Measurements from ENCODE around the gene ARFRP1. TPM values are rescaled to one million over a fixed set of nuclear protein-coding genes. Genes with fewer than 3 reads are reported as not detected.
"Not testable (repeated sequence)": the region's sequence is repeated elsewhere in the genome, so short reads cannot be mapped to it uniquely, and the experiment has no call there.

ARFRP1 gene
- total RNA-seq, 2 experiments from 2014 or later = 62.6 to 62.7 TPM

- Mint-ChIP-seq H3K27ac (no peak overlapping the region), H3K4me3 (no peak overlapping the region), H3K27me3 (no peaks in the 10 kb centered on the region), H3K9me3 (ENCODE audit: low read depth) (no peaks in the 10 kb centered on the region), H3K36me3 (peaks cover 5% of the 10 kb centered on the region), H3K4me1 (no peaks in the 10 kb centered on the region)
- DNase-seq = no peak
- ATAC-seq = no peak
- CTCF ChIA-PET = no interaction called here
These were observed 39.4 kb downstream of the ARFRP1 start for GRCh38 chr20:63668351-63668750.

- no peaks in the 10 kb centered on the region for H3K9me3 Mint-ChIP-seq (ENCODE audit: low read depth)
- no peak overlapping the region for H3K4me3 Mint-ChIP-seq
- H3K27me3 Mint-ChIP-seq = no peaks in the 10 kb centered on the region
- peaks cover 5% of the 10 kb centered on the region for H3K36me3 Mint-ChIP-seq
- no peaks in the 10 kb centered on the region for H3K4me1 Mint-ChIP-seq
- no peak overlapping the region for H3K27ac Mint-ChIP-seq
- ATAC-seq = no peak
- no peak for DNase-seq
- CTCF ChIA-PET = no interaction called here
These were observed 39.9 kb downstream of the ARFRP1 start for GRCh38 chr20:63667858-63668257.

- Mint-ChIP-seq H3K27me3 (no peaks in the 10 kb centered on the region), H3K4me1 (no peaks in the 10 kb centered on the region), H3K4me3 (no peak overlapping the region), H3K9me3 (ENCODE audit: low read depth) (no peaks in the 10 kb centered on the region), H3K36me3 (peaks cover 7% of the 10 kb centered on the region), H3K27ac (no peak overlapping the region)
- DNase-seq (no peak), ATAC-seq (no peak)
- CTCF ChIA-PET = no interaction called here
These were observed 42.1 kb downstream of the ARFRP1 start for GRCh38 chr20:63665708-63666107.

- H3K27me3 Mint-ChIP-seq = no peaks in the 10 kb centered on the region
- H3K36me3 Mint-ChIP-seq = peaks cover 7% of the 10 kb centered on the region
- no peak overlapping the region for H3K4me3 Mint-ChIP-seq
- no peak for ATAC-seq
- H3K4me1 Mint-ChIP-seq = no peaks in the 10 kb centered on the region
- DNase-seq = no peak
- no peaks in the 10 kb centered on the region for H3K9me3 Mint-ChIP-seq (ENCODE audit: low read depth)
- no peak overlapping the region for H3K27ac Mint-ChIP-seq
- CTCF ChIA-PET = no interaction called here
These were observed 42.7 kb downstream of the ARFRP1 start for GRCh38 chr20:63664861-63665594.

- no peak overlapping the region for H3K4me3 Mint-ChIP-seq
- ATAC-seq (no peak), DNase-seq (no peak)
- H3K27me3 Mint-ChIP-seq = no peaks in the 10 kb centered on the region
- peaks cover 10% of the 10 kb centered on the region for H3K36me3 Mint-ChIP-seq
- no peaks in the 10 kb centered on the region for H3K9me3 Mint-ChIP-seq (ENCODE audit: low read depth)
- peaks cover 6% of the 10 kb centered on the region for H3K4me1 Mint-ChIP-seq
- no peak overlapping the region for H3K27ac Mint-ChIP-seq
- CTCF ChIA-PET = no interaction called here
These were observed 43.5 kb downstream of the ARFRP1 start for GRCh38 chr20:63664143-63664851.

- Mint-ChIP-seq H3K27me3 (no peaks in the 10 kb centered on the region), H3K36me3 (peaks cover 10% of the 10 kb centered on the region), H3K4me1 (peaks cover 12% of the 10 kb centered on the region), H3K27ac (no peak overlapping the region), H3K4me3 (no peak overlapping the region), H3K9me3 (ENCODE audit: low read depth) (no peaks in the 10 kb centered on the region)
- CTCF ChIA-PET = no interaction called here
- DNase-seq = no peak
- no peak for ATAC-seq
These were observed 44.3 kb downstream of the ARFRP1 start for GRCh38 chr20:63663332-63664066.

- Mint-ChIP-seq H3K4me1 (peaks cover 16% of the 10 kb centered on the region), H3K9me3 (ENCODE audit: low read depth) (no peaks in the 10 kb centered on the region), H3K27me3 (no peaks in the 10 kb centered on the region), H3K27ac (no peak overlapping the region), H3K36me3 (peaks cover 7% of the 10 kb centered on the region), H3K4me3 (no peak overlapping the region)
- ATAC-seq = no peak
- no peak for DNase-seq
- CTCF ChIA-PET = no interaction called here
These were observed 45.0 kb downstream of the ARFRP1 start for GRCh38 chr20:63662813-63663189.

GRCh38 chr20:63661959-63662812 lies 45.6 kb downstream of the ARFRP1 start:
- H3K27me3 Mint-ChIP-seq = no peaks in the 10 kb centered on the region
- no peak for DNase-seq

GRCh38 chr20:63661108-63661507 lies 46.7 kb downstream of the ARFRP1 start:
- H3K9me3 Mint-ChIP-seq (ENCODE audit: low read depth) = no peaks in the 10 kb centered on the region
- ATAC-seq = no peak

More at GRCh38 chr20:63661959-63662812, 45.6 kb downstream of the ARFRP1 start:
- Mint-ChIP-seq H3K9me3 (ENCODE audit: low read depth) (no peaks in the 10 kb centered on the region), H3K36me3 (peaks cover 7% of the 10 kb centered on the region), H3K4me3 (no peak overlapping the region), H3K27ac (no peak overlapping the region), H3K4me1 (peaks cover 20% of the 10 kb centered on the region)
- ATAC-seq = no peak
- CTCF ChIA-PET = interaction anchor here (0.9 kb wide), 1 partner anchor 125 kb away, joined by 3 read pairs; the partner anchor contains the start of gene PTK6

GRCh38 chr20:63660622-63661021 lies 47.2 kb downstream of the ARFRP1 start:
- no peaks in the 10 kb centered on the region for H3K27me3 Mint-ChIP-seq
- CTCF ChIA-PET = interaction anchor here (1.5 kb wide), 1 partner anchor 164 kb away, joined by 3 read pairs; no protein-coding TSS in a partner anchor
- no peak for DNase-seq
- ATAC-seq = no peak
- no peak overlapping the region for H3K27ac Mint-ChIP-seq
- H3K36me3 Mint-ChIP-seq = peaks cover 5% of the 10 kb centered on the region
- peak overlapping the region; percentile 15 for H3K4me3 Mint-ChIP-seq
- H3K4me1 Mint-ChIP-seq = peaks cover 23% of the 10 kb centered on the region
- no peaks in the 10 kb centered on the region for H3K9me3 Mint-ChIP-seq (ENCODE audit: low read depth)

More at GRCh38 chr20:63661108-63661507, 46.7 kb downstream of the ARFRP1 start:
- no peak for DNase-seq
- H3K36me3 Mint-ChIP-seq = peaks cover 5% of the 10 kb centered on the region
- H3K4me3 Mint-ChIP-seq = no peak overlapping the region
- no peak overlapping the region for H3K27ac Mint-ChIP-seq
- H3K27me3 Mint-ChIP-seq = no peaks in the 10 kb centered on the region
- CTCF ChIA-PET = interaction anchor here (1.5 kb wide), 1 partner anchor 165 kb away, joined by 3 read pairs; no protein-coding TSS in a partner anchor
- H3K4me1 Mint-ChIP-seq = peaks cover 23% of the 10 kb centered on the region

GRCh38 chr20:63660174-63660573 lies 47.6 kb downstream of the ARFRP1 start:
- DNase-seq; H3K9me3 Mint-ChIP-seq (ENCODE audit: low read depth); H3K4me3 Mint-ChIP-seq; H3K27me3 Mint-ChIP-seq; H3K36me3 Mint-ChIP-seq; ATAC-seq; H3K27ac Mint-ChIP-seq: not testable (repeated sequence)
- CTCF ChIA-PET = interaction anchor here (1.5 kb wide), 1 partner anchor 164 kb away, joined by 3 read pairs; no protein-coding TSS in a partner anchor
- H3K4me1 Mint-ChIP-seq = peaks cover 23% of the 10 kb centered on the region

GRCh38 chr20:63659370-63659769 lies 48.4 kb downstream of the ARFRP1 start:
- Mint-ChIP-seq H3K4me3 (peak overlapping the region; percentile 95), H3K27me3 (no peaks in the 10 kb centered on the region), H3K27ac (peak overlapping the region; percentile 19), H3K9me3 (ENCODE audit: low read depth) (no peaks in the 10 kb centered on the region), H3K36me3 (peaks cover 5% of the 10 kb centered on the region), H3K4me1 (peaks cover 29% of the 10 kb centered on the region)
- DNase-seq (no peak), ATAC-seq (no peak)
- CTCF ChIA-PET = interaction anchor here (1.5 kb wide), 1 partner anchor 93 kb away, joined by 5 read pairs; no protein-coding TSS in a partner anchor
